Right atrium auricular region (tissue), 2 donors: ENCODE measurements around the gene MFSD6. TPM values are rescaled to one million over a fixed set of nuclear protein-coding genes. Genes with fewer than 3 reads are reported as not detected.
A peak's percentile ranks its signal among the peaks of the same experiment; 100 is the strongest.

Experiments
- DNase-seq: peaks from one replicate; pipeline ENCODE4 v3.0.0-alpha.2; 2019; ENCODE audit warnings: low spot score
- H3K27ac ChIP-seq, 2 donors: fragments of 200-600 bp; sonication (generic); 1 replicate in 1 of 2; 2 replicates in 1 of 2; pipeline ENCODE4 v1.5.1; 2016 to 2019
- H3K27me3 ChIP-seq, 2 donors: fragments of 200-600 bp; sonication (generic); one replicate each; pipeline versions ENCODE4 v1.5.1 to v1.6.0; 2017 to 2019
- H3K36me3 ChIP-seq: fragments of 200-600 bp; sonication (generic); one replicate; pipeline ENCODE4 v1.5.1; 2016
- H3K4me1 ChIP-seq, 2 donors: fragments of 200-600 bp; sonication (generic); one replicate each; pipeline versions ENCODE4 v1.5.1 to v1.6.0; 2017 to 2019
- H3K4me3 ChIP-seq, 2 donors: fragments of 200-600 bp; sonication (generic); 1 replicate in 1 of 2; 2 replicates in 1 of 2; pipeline ENCODE4 v1.5.1; 2017 to 2019; ENCODE audit warnings: mild to moderate bottlenecking in 1 of 2, moderate library complexity in 1 of 2
- H3K9me3 ChIP-seq, 2 donors: fragments of 200-600 bp; sonication (generic); one replicate each; pipeline ENCODE4 v1.5.1; 2019
- total RNA-seq, 2 donors: library from RNA; depleted of rRNA; stranded (reverse); fragments of >200 nt; gene quantifications; one replicate each; pipeline ENCODE4 v1.1.0, GENCODE V29; 2016
- TF ChIP-seq, protein P1 (sequence below), 2 donors: fragments of 200-600 bp; sonication (generic); IDR thresholded peaks; one replicate each; pipeline ENCODE4 v1.5.1; 2019; ENCODE audit warnings: antibody characterized with exemption in 2 of 2

MFSD6 gene
- total RNA-seq, 2 donors from 2014 or later = 57.2 to 72.7 TPM

GRCh38 chr2:190481339-190481738, 73.2 kb downstream of the MFSD6 start:
- Histone ChIP-seq H3K36me3 (no peaks in the 10 kb centered on the region), H3K27me3 (no peaks in the 10 kb centered on the region), H3K4me1 (peaks cover 0 to 22% of the 10 kb centered on the region in 2 donors), H3K27ac (no peak overlapping the region), H3K4me3 (no peak overlapping the region), H3K9me3 (no peaks in the 10 kb centered on the region)
- TF ChIP-seq, protein P1, sequence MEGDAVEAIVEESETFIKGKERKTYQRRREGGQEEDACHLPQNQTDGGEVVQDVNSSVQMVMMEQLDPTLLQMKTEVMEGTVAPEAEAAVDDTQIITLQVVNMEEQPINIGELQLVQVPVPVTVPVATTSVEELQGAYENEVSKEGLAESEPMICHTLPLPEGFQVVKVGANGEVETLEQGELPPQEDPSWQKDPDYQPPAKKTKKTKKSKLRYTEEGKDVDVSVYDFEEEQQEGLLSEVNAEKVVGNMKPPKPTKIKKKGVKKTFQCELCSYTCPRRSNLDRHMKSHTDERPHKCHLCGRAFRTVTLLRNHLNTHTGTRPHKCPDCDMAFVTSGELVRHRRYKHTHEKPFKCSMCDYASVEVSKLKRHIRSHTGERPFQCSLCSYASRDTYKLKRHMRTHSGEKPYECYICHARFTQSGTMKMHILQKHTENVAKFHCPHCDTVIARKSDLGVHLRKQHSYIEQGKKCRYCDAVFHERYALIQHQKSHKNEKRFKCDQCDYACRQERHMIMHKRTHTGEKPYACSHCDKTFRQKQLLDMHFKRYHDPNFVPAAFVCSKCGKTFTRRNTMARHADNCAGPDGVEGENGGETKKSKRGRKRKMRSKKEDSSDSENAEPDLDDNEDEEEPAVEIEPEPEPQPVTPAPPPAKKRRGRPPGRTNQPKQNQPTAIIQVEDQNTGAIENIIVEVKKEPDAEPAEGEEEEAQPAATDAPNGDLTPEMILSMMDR (IDR thresholded peaks at IDR 0.05) = peak in 1 of 2 donors; percentile 23
- no peak for DNase-seq

DNA sequence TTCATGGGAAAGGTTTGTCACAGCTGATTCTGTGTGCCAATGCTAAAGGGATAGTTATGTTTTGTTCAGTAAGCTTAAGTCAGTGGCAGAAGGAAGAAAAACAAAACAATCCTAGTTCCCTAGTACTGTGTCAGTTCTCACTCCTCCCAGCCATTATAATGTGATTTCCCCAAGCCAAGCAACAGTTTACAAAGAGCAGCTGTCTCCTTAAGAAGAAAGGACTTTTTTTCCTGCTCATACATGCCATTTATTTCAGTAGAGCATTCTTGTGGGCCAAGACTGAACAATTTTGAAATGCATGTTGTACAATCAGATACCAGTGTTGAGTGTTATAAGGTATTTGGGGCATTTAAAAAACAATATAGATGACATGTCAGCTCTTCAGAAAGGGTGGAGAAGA, 74.3 kb downstream of the MFSD6 start:
- no peaks in the 10 kb centered on the region for H3K36me3 ChIP-seq
- H3K4me3 ChIP-seq = no peak overlapping the region
- no peaks in the 10 kb centered on the region for H3K27me3 ChIP-seq
- TF ChIP-seq, protein P1 (IDR thresholded peaks at IDR 0.05) = no peak
- no peak for DNase-seq
- H3K4me1 ChIP-seq = peaks cover 0 to 22% of the 10 kb centered on the region in 2 donors
- H3K9me3 ChIP-seq = no peaks in the 10 kb centered on the region
- H3K27ac ChIP-seq = no peak overlapping the region

DNA sequence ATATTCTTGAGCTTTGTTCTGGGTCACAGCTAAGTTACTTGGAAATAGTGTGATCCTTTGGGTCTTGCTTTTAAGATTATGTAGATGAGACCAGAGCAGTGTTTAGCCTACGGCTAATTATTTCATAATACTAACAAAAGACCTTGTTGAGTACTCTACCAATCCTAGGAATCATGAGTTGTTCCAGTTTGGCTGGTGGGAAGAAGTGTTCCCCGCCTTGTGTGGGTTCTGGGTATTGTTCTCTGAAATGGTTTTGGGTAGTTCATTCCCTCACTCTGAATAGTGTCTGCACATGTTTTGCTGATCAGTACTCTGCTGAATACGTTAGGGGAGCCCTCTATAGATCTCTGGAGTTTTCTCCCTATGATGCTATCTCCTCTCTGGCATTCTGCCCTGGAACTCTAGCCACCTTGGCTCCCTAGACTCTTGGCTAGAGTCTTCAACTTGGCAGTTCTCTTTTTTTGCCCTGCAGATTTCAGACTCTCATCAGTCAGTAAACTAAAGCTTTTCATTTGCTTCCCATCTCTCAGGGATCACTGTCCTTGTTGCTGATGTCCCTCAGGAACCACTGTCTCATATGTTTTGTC, 78.0 kb downstream of the MFSD6 start:
- Histone ChIP-seq H3K27ac (peak overlapping the region in 1 of 2 donors; percentile 7), H3K4me3 (no peak overlapping the region)
- TF ChIP-seq, protein P1 (IDR thresholded peaks at IDR 0.05) = no peak

DNA sequence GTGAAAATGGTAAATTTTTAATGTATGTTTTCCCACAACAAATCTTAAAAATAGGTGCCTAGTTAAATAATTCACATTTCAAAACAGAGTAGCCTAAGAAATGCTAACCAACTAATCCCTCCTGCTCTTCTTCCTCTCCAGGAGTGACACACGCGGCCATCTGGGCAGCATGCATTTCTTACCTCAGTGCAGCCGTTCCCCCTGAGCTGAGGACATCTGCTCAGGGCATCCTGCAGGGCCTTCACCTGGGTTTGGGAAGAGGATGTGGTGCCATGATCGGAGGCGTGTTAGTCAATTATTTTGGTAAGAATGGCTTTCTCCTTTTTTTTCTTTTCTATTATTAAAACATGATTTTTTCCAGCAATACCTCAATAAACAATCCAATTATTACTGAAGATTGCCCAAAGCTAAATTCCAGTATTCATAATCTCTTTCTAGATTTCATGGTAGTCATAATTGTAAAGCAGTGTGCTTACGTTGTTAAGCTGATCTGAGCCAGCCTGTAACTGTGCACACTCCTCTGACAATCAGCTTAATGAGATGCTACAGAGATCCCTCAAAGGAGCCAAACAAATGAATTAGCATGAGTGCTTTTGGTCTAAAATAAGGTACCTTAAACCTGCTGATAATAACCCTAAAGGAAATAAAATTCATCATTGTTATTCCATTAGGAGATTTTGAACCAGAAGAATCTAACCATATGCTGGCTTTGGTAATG, 80.5 kb downstream of the MFSD6 start:
- Histone ChIP-seq H3K9me3 (no peaks in the 10 kb centered on the region), H3K27ac (no peak overlapping the region), H3K4me1 (peaks cover 0 to 10% of the 10 kb centered on the region in 2 donors), H3K27me3 (no peaks in the 10 kb centered on the region), H3K36me3 (peaks cover 18% of the 10 kb centered on the region), H3K4me3 (no peak overlapping the region)
- TF ChIP-seq, protein P1 (IDR thresholded peaks at IDR 0.05) = no peak
- no peak for DNase-seq

More for the DNA sequence above, 78.0 kb downstream of the MFSD6 start:
- Histone ChIP-seq H3K9me3 (no peaks in the 10 kb centered on the region), H3K27me3 (no peaks in the 10 kb centered on the region), H3K4me1 (peaks cover 0 to 10% of the 10 kb centered on the region in 2 donors), H3K36me3 (peaks cover 14% of the 10 kb centered on the region)
- DNase-seq = no peak

GRCh38 chr2:190489475-190489874, 81.3 kb downstream of the MFSD6 start:
- Histone ChIP-seq H3K27me3 (no peaks in the 10 kb centered on the region), H3K4me3 (no peak overlapping the region), H3K27ac (no peak overlapping the region), H3K36me3 (peaks cover 18% of the 10 kb centered on the region), H3K9me3 (no peaks in the 10 kb centered on the region), H3K4me1 (peaks cover 0 to 10% of the 10 kb centered on the region in 2 donors)
- TF ChIP-seq, protein P1 (IDR thresholded peaks at IDR 0.05) = no peak
- no peak for DNase-seq
